NB4 (cell line): ENCODE data around the gene BRINP2.

Source experiments
- CTCF ChIP-seq: IDR thresholded peaks from one replicate; pipeline ENCODE4 v1.5.1; 2012; ENCODE audit warnings: low read depth, low read length
- MAX ChIP-seq: IDR thresholded peaks from 2 replicates; pipeline ENCODE4 v1.6.1; 2011; ENCODE audit warnings: low read depth, low read length
- POLR2A ChIP-seq: IDR thresholded peaks from 2 replicates; pipeline ENCODE4 v1.6.1; 2011; ENCODE audit warnings: mild to moderate bottlenecking; ENCODE audit not compliant: insufficient read length; ENCODE audit errors: extremely low read depth

GRCh38 chr1:177274687-177275211 is 104.0 kb downstream of the BRINP2 start:
- no peak for TF ChIP-seq CTCF
- no peak for TF ChIP-seq POLR2A
- no peak for TF ChIP-seq MAX
